Measurements from ENCODE around the gene CAPN13. TPM values are rescaled to one million over a fixed set of nuclear protein-coding genes. Genes with fewer than 3 reads are reported as not detected.

The CAPN13 gene, protein sequence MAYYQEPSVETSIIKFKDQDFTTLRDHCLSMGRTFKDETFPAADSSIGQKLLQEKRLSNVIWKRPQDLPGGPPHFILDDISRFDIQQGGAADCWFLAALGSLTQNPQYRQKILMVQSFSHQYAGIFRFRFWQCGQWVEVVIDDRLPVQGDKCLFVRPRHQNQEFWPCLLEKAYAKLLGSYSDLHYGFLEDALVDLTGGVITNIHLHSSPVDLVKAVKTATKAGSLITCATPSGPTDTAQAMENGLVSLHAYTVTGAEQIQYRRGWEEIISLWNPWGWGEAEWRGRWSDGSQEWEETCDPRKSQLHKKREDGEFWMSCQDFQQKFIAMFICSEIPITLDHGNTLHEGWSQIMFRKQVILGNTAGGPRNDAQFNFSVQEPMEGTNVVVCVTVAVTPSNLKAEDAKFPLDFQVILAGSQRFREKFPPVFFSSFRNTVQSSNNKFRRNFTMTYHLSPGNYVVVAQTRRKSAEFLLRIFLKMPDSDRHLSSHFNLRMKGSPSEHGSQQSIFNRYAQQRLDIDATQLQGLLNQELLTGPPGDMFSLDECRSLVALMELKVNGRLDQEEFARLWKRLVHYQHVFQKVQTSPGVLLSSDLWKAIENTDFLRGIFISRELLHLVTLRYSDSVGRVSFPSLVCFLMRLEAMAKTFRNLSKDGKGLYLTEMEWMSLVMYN
- total RNA-seq = not detected
- polyA plus RNA-seq = not detected
- total RNA-seq = not detected

DNA sequence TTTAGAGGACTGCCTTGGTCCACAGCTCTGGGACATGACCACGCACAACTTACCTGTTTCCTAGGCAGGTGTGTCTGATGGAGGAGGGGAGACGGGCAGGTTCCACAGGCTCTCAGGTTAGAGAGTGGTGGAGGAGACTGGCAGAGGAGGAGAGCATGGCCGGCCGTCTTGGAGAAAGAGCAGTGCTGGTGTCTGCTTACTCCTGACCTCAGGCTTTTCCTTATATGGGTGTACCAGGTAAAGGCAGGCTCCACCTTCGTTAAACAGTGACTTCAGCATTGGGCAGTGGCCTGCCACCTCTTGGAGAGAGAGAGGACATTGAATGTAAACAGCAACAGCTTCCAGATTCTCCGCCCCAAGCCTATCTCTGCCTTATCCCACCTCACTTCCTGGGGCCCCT lies at the start of gene CAPN13:
Gene CAPN13, minus strand, starts transcription at position 198 of the 400 bp plus-strand sequence. CDS start 20,121 bp downstream, outside the sequence.
- Mint-ChIP-seq H3K4me1 (no peaks in the 10 kb centered on the region), H3K9me3 (peaks cover 0 to 2% (median 0%) of the 10 kb centered on the region in 11 donors), H3K27ac (no peak within 1 kb of the TSS), H3K27me3 (peaks cover 2 to 41% (median 14%) of the 10 kb centered on the region in 5 donors), H3K4me3 (no peak within 1 kb of the TSS), H3K36me3 (no peaks in the 10 kb centered on the region)
- no peak within 1 kb of the TSS for H3K27ac ChIP-seq (ENCODE audit: low read depth, low read length)
- ChIA-PET POLR2A (no interaction called here), CTCF (no interaction called here)
- H3K4me1 ChIP-seq (ENCODE audit: control insufficient read depth in 2 of 2, insufficient read depth in 2 of 2, low read length in 2 of 2) = no peaks in the 10 kb centered on the region
- no peaks in the 10 kb centered on the region for H3K27me3 ChIP-seq (ENCODE audit: control insufficient read depth in 2 of 2, insufficient read depth in 2 of 2, low read length in 2 of 2)
- no peaks in the 10 kb centered on the region for H3K9me3 ChIP-seq (ENCODE audit: control insufficient read depth in 2 of 3, low read length in 3 of 3)
- no peaks in the 10 kb centered on the region for H3K36me3 ChIP-seq (ENCODE audit: control insufficient read depth in 2 of 3, insufficient read depth in 3 of 3, low read length in 3 of 3)
- DNase-seq (no peak), ATAC-seq (no peak)
- H3K4me3 ChIP-seq (ENCODE audit: low read length) = no peak within 1 kb of the TSS
- intact Hi-C loops (cut with micrococcal nuclease) = no loop called here

DNA sequence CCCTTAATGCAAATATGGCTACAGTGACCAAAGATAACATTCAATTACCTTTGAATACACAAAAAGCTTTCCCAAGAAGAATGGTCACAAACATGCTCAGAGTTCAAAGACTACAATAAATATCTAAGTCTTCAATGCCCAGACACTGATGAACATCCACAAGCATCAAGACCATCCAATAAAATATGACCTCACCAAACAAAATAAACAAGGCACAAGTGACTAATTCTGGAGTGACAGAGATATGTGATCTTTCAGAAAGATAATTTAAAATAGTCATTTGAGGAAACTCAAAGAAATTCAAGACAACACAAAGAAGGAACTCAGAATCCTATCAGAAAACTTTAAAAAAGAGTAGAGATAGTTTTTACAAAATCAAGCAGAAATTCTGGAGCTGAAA lies 40.6 kb upstream of the CAPN13 start:
- intact Hi-C loops (cut with micrococcal nuclease) = no loop called here
- ChIA-PET POLR2A (no interaction called here), CTCF (no interaction called here)
- Mint-ChIP-seq H3K27ac (no peak overlapping the region), H3K27me3 (peaks cover 7 to 41% (median 38%) of the 10 kb centered on the region in 5 donors), H3K4me3 (no peak overlapping the region), H3K9me3 (peaks cover 0 to 32% (median 16%) of the 10 kb centered on the region in 11 donors), H3K4me1 (no peaks in the 10 kb centered on the region), H3K36me3 (peaks cover 0 to 13% (median 0%) of the 10 kb centered on the region in 5 donors)
- Histone ChIP-seq H3K4me3 (ENCODE audit: low read length) (no peak overlapping the region), H3K36me3 (ENCODE audit: control insufficient read depth in 2 of 3, insufficient read depth in 3 of 3, low read length in 3 of 3) (no peaks in the 10 kb centered on the region), H3K27ac (ENCODE audit: low read depth, low read length) (no peak overlapping the region), H3K9me3 (ENCODE audit: control insufficient read depth in 2 of 3, low read length in 3 of 3) (no peaks in the 10 kb centered on the region), H3K27me3 (ENCODE audit: control insufficient read depth in 2 of 2, insufficient read depth in 2 of 2, low read length in 2 of 2) (no peaks in the 10 kb centered on the region), H3K4me1 (ENCODE audit: control insufficient read depth in 2 of 2, insufficient read depth in 2 of 2, low read length in 2 of 2) (no peaks in the 10 kb centered on the region)
- DNase-seq = no peak
- no peak for ATAC-seq

DNA sequence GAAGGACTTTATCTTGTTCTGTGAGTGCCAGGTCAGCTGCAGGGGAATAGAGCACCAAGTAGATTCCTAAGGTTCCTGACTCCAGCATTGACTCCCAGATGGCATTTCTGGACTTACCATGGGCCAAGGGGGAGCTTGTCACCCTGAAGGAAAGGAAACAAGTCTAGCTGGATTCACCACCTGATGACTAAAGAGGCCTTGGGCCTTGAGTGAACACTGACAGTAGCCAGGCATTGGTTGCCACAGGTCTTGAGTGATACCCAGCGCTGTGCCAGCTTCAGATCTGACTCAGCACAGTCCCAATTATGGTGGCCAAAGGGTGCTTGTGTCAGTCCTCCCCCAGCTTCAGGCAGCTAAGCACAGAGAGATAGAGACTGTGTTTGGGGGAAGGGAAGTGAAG lies 40.1 kb upstream of the CAPN13 start:
- H3K27me3 Mint-ChIP-seq = peaks cover 7 to 41% (median 38%) of the 10 kb centered on the region in 5 donors
- intact Hi-C loops (cut with micrococcal nuclease) = no loop called here
- H3K27me3 ChIP-seq (ENCODE audit: control insufficient read depth in 2 of 2, insufficient read depth in 2 of 2, low read length in 2 of 2) = no peaks in the 10 kb centered on the region
- peaks cover 0 to 13% (median 0%) of the 10 kb centered on the region in 5 donors for H3K36me3 Mint-ChIP-seq
- H3K27ac ChIP-seq (ENCODE audit: low read depth, low read length) = no peak overlapping the region
- no peak overlapping the region for H3K4me3 ChIP-seq (ENCODE audit: low read length)
- H3K4me1 Mint-ChIP-seq = no peaks in the 10 kb centered on the region
- no peaks in the 10 kb centered on the region for H3K36me3 ChIP-seq (ENCODE audit: control insufficient read depth in 2 of 3, insufficient read depth in 3 of 3, low read length in 3 of 3)
- ChIA-PET CTCF (interaction anchor here (0.6 kb wide), 1 partner anchor 774 kb away, joined by 3 read pairs; no protein-coding TSS in a partner anchor), POLR2A (no interaction called here)
- no peak for DNase-seq
- no peak for ATAC-seq
- H3K9me3 Mint-ChIP-seq = peaks cover 0 to 31% (median 16%) of the 10 kb centered on the region in 11 donors
- H3K4me3 Mint-ChIP-seq = no peak overlapping the region
- no peaks in the 10 kb centered on the region for H3K9me3 ChIP-seq (ENCODE audit: control insufficient read depth in 2 of 3, low read length in 3 of 3)
- no peaks in the 10 kb centered on the region for H3K4me1 ChIP-seq (ENCODE audit: control insufficient read depth in 2 of 2, insufficient read depth in 2 of 2, low read length in 2 of 2)
- no peak overlapping the region for H3K27ac Mint-ChIP-seq

DNA sequence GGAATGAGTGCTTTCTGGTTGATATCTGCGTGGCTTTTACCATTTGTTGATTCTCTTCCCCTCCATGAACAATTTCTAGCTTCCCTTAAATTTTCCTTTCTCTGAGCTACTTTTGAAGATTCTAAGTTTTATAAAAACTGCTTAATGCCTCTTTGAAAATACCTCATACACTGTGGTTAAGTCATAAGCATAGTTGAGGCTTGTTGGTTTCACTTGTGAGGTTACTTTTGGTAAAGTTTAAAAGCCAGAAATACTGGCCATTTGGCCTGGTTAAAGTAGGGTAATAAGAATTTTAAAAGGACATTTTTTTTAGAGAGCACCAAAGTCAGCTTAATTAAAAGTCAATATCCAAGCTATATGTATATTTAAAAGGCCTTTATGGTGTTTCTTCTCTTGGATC lies 21.3 kb upstream of the CAPN13 start:
- H3K27me3 Mint-ChIP-seq = peaks cover 0 to 11% (median 4%) of the 10 kb centered on the region in 5 donors
- intact Hi-C loops (cut with micrococcal nuclease) = no loop called here
- no peak overlapping the region for H3K27ac ChIP-seq (ENCODE audit: low read depth, low read length)

DNA sequence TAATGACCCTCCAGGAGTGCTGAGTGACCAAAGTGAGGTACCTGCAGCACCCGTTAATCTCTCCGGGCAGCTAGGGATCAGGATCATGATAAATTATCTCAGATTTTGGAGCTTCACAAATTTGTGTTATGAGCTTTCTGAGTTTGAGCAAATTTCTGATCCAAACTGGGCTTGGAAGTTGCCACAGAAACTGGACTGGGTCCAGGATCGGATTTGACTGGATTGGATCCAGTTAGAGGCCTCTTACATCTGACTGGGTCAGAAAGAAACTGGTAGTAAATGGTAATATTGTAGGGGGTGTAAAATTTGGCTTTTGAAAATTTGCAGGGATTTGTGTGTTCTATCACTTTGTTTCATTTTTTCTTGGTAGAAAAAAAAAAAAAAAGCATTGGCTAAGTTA lies 19.7 kb upstream of the CAPN13 start:
- no peak overlapping the region for H3K4me3 ChIP-seq (ENCODE audit: low read length)
- no peak overlapping the region for H3K27ac ChIP-seq (ENCODE audit: low read depth, low read length)
- no peaks in the 10 kb centered on the region for H3K36me3 ChIP-seq (ENCODE audit: control insufficient read depth in 2 of 3, insufficient read depth in 3 of 3, low read length in 3 of 3)
- no peaks in the 10 kb centered on the region for H3K27me3 ChIP-seq (ENCODE audit: control insufficient read depth in 2 of 2, insufficient read depth in 2 of 2, low read length in 2 of 2)
- H3K4me3 Mint-ChIP-seq = no peak overlapping the region
- no peak for ATAC-seq
- intact Hi-C loops (cut with micrococcal nuclease) = no loop called here
- no peaks in the 10 kb centered on the region for H3K4me1 Mint-ChIP-seq
- DNase-seq = no peak
- H3K27me3 Mint-ChIP-seq = peaks cover 0 to 12% (median 6%) of the 10 kb centered on the region in 5 donors
- peaks cover 0 to 24% (median 9%) of the 10 kb centered on the region in 11 donors for H3K9me3 Mint-ChIP-seq
- H3K9me3 ChIP-seq (ENCODE audit: control insufficient read depth in 2 of 3, low read length in 3 of 3) = no peaks in the 10 kb centered on the region
- no peak overlapping the region for H3K27ac Mint-ChIP-seq
- no peaks in the 10 kb centered on the region for H3K4me1 ChIP-seq (ENCODE audit: control insufficient read depth in 2 of 2, insufficient read depth in 2 of 2, low read length in 2 of 2)
- CTCF ChIA-PET = no interaction called here
- POLR2A ChIA-PET = no interaction called here
- peaks cover 0 to 8% (median 0%) of the 10 kb centered on the region in 5 donors for H3K36me3 Mint-ChIP-seq

More for the DNA sequence above, 21.3 kb upstream of the CAPN13 start:
- Histone ChIP-seq H3K27me3 (ENCODE audit: control insufficient read depth in 2 of 2, insufficient read depth in 2 of 2, low read length in 2 of 2) (no peaks in the 10 kb centered on the region), H3K36me3 (ENCODE audit: control insufficient read depth in 2 of 3, insufficient read depth in 3 of 3, low read length in 3 of 3) (no peaks in the 10 kb centered on the region), H3K4me1 (ENCODE audit: control insufficient read depth in 2 of 2, insufficient read depth in 2 of 2, low read length in 2 of 2) (no peaks in the 10 kb centered on the region), H3K4me3 (ENCODE audit: low read length) (no peak overlapping the region), H3K9me3 (ENCODE audit: control insufficient read depth in 2 of 3, low read length in 3 of 3) (no peaks in the 10 kb centered on the region)
- ChIA-PET POLR2A (no interaction called here), CTCF (no interaction called here)
- Mint-ChIP-seq H3K36me3 (peaks cover 0 to 8% (median 0%) of the 10 kb centered on the region in 5 donors), H3K4me3 (no peak overlapping the region), H3K4me1 (no peaks in the 10 kb centered on the region), H3K27ac (no peak overlapping the region), H3K9me3 (peaks cover 0 to 24% (median 9%) of the 10 kb centered on the region in 11 donors)
- no peak for ATAC-seq
- no peak for DNase-seq

DNA sequence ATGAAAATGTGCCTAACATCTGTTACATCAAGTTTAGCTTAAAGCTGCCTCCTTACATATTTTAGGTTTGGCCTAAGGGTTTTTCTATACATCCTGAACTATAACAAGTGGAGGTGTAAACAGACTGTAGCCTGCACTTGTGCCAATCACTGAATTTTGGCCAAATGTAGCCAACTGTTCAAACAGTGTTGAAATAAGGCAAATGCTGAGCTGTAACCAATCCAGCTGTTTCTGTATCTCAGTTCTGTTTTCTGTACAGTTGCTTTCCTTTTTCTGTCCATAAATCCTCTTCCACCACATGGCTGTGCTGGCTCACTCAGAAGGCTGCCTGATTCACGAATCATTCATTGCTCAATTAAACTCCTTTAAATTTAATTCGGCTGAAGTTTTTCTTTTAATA lies 19.2 kb upstream of the CAPN13 start:
- no peaks in the 10 kb centered on the region for H3K4me1 Mint-ChIP-seq
- CTCF ChIA-PET = no interaction called here
- intact Hi-C loops (cut with micrococcal nuclease) = no loop called here

More for the DNA sequence above, 19.2 kb upstream of the CAPN13 start:
- H3K27me3 Mint-ChIP-seq = peaks cover 0 to 12% (median 7%) of the 10 kb centered on the region in 5 donors
- Histone ChIP-seq H3K4me3 (ENCODE audit: low read length) (no peak overlapping the region), H3K27me3 (ENCODE audit: control insufficient read depth in 2 of 2, insufficient read depth in 2 of 2, low read length in 2 of 2) (no peaks in the 10 kb centered on the region), H3K9me3 (ENCODE audit: control insufficient read depth in 2 of 3, low read length in 3 of 3) (no peaks in the 10 kb centered on the region), H3K4me1 (ENCODE audit: control insufficient read depth in 2 of 2, insufficient read depth in 2 of 2, low read length in 2 of 2) (no peaks in the 10 kb centered on the region), H3K36me3 (ENCODE audit: control insufficient read depth in 2 of 3, insufficient read depth in 3 of 3, low read length in 3 of 3) (no peaks in the 10 kb centered on the region), H3K27ac (ENCODE audit: low read depth, low read length) (no peak overlapping the region)
- H3K9me3 Mint-ChIP-seq = peaks cover 0 to 24% (median 9%) of the 10 kb centered on the region in 11 donors
- H3K4me3 Mint-ChIP-seq = no peak overlapping the region
- ATAC-seq = no peak
- no peak overlapping the region for H3K27ac Mint-ChIP-seq
- POLR2A ChIA-PET = no interaction called here
- H3K36me3 Mint-ChIP-seq = peaks cover 0 to 8% (median 0%) of the 10 kb centered on the region in 5 donors
- DNase-seq = no peak

All from naive thymus-derived CD4-positive, alpha-beta T cell (primary cell).